ENCODE measurements around the gene POTEG. TPM values are rescaled to one million over a fixed set of nuclear protein-coding genes. Genes with fewer than 3 reads are reported as not detected.
"Not testable (repeated sequence)": the region's sequence is repeated elsewhere in the genome, so short reads cannot be mapped to it uniquely, and the experiment has no call there.

POTEG gene
- not detected for total RNA-seq
- long read RNA-seq, donor 1 = 0 reads
- long read RNA-seq, donor 2 = 0 reads

- H3K4me3 ChIP-seq; ATAC-seq; H3K9me3 ChIP-seq; H3K36me3 ChIP-seq (ENCODE audit: low read depth); H3K4me1 ChIP-seq (ENCODE audit: low read depth); intact Hi-C loops (cut with DNase I, micrococcal nuclease); DNase-seq: not testable (repeated sequence)
Observed at GRCh38 chr14:19434241-19434640, at the start of gene POTEG. Gene POTEG (minus strand): TSS chr14:19434341. CDS start chr14:19434289, 52 bp downstream.

- H3K9me3 ChIP-seq; ATAC-seq; intact Hi-C loops (cut with DNase I, micrococcal nuclease); H3K4me3 ChIP-seq; H3K36me3 ChIP-seq (ENCODE audit: low read depth); H3K4me1 ChIP-seq (ENCODE audit: low read depth): not testable (repeated sequence)
- peak in 1 of 3 donors; percentile 7 for DNase-seq
Observed at GRCh38 chr14:19482093-19482492, 48.0 kb upstream of the POTEG start.

GRCh38 chr14:19481421-19481820 lies 47.3 kb upstream of the POTEG start:
- ATAC-seq; H3K36me3 ChIP-seq (ENCODE audit: low read depth); intact Hi-C loops (cut with DNase I, micrococcal nuclease); H3K4me1 ChIP-seq (ENCODE audit: low read depth); H3K4me3 ChIP-seq; H3K9me3 ChIP-seq: not testable (repeated sequence)
- peak in 1 of 3 donors; percentile 3 for DNase-seq

- H3K36me3 ChIP-seq (ENCODE audit: low read depth); DNase-seq; intact Hi-C loops (cut with DNase I, micrococcal nuclease); H3K9me3 ChIP-seq; H3K4me1 ChIP-seq (ENCODE audit: low read depth); H3K4me3 ChIP-seq: not testable (repeated sequence)
- ATAC-seq = peak; percentile 27
Observed at GRCh38 chr14:19480491-19480890, 46.4 kb upstream of the POTEG start.

GRCh38 chr14:19445761-19446160 lies 11.6 kb upstream of the POTEG start:
- H3K36me3 ChIP-seq (ENCODE audit: low read depth); intact Hi-C loops (cut with DNase I, micrococcal nuclease); ATAC-seq; H3K4me1 ChIP-seq (ENCODE audit: low read depth); H3K9me3 ChIP-seq; DNase-seq; H3K4me3 ChIP-seq: not testable (repeated sequence)

- intact Hi-C loops (cut with DNase I, micrococcal nuclease); H3K4me1 ChIP-seq (ENCODE audit: low read depth); DNase-seq; ATAC-seq; H3K4me3 ChIP-seq; H3K36me3 ChIP-seq (ENCODE audit: low read depth); H3K9me3 ChIP-seq: not testable (repeated sequence)
Observed at GRCh38 chr14:19439826-19440225, 5.7 kb upstream of the POTEG start.

GRCh38 chr14:19439219-19439618 lies 5.1 kb upstream of the POTEG start:
- intact Hi-C loops (cut with DNase I, micrococcal nuclease); ATAC-seq; DNase-seq: not testable (repeated sequence)

GRCh38 chr14:19437126-19437443 lies 2.9 kb upstream of the POTEG start:
- peak; percentile 23 for ATAC-seq
- intact Hi-C loops (cut with DNase I, micrococcal nuclease); H3K36me3 ChIP-seq (ENCODE audit: low read depth); DNase-seq; H3K9me3 ChIP-seq; H3K4me3 ChIP-seq; H3K4me1 ChIP-seq (ENCODE audit: low read depth): not testable (repeated sequence)

More at GRCh38 chr14:19439219-19439618, 5.1 kb upstream of the POTEG start:
- H3K36me3 ChIP-seq (ENCODE audit: low read depth); H3K4me1 ChIP-seq (ENCODE audit: low read depth); H3K9me3 ChIP-seq; H3K4me3 ChIP-seq: not testable (repeated sequence)

GRCh38 chr14:19436311-19437125 lies 2.4 kb upstream of the POTEG start:
- ATAC-seq = peak; percentile 34
- H3K4me3 ChIP-seq; H3K4me1 ChIP-seq (ENCODE audit: low read depth); H3K9me3 ChIP-seq; H3K36me3 ChIP-seq (ENCODE audit: low read depth); intact Hi-C loops (cut with DNase I, micrococcal nuclease); DNase-seq: not testable (repeated sequence)

- H3K36me3 ChIP-seq (ENCODE audit: low read depth); intact Hi-C loops (cut with DNase I, micrococcal nuclease); H3K4me1 ChIP-seq (ENCODE audit: low read depth); H3K4me3 ChIP-seq; DNase-seq; H3K9me3 ChIP-seq: not testable (repeated sequence)
- peak; percentile 33 for ATAC-seq
Observed at GRCh38 chr14:19435852-19436251, 1.7 kb upstream of the POTEG start.

GRCh38 chr14:19434891-19435290 lies 750 bp upstream of the POTEG start:
- H3K9me3 ChIP-seq; H3K36me3 ChIP-seq (ENCODE audit: low read depth); H3K4me3 ChIP-seq; ATAC-seq; H3K4me1 ChIP-seq (ENCODE audit: low read depth); intact Hi-C loops (cut with DNase I, micrococcal nuclease): not testable (repeated sequence)
- peak in 1 of 3 donors; percentile 26 for DNase-seq

- not testable (repeated sequence) for H3K4me3 ChIP-seq
Observed at GRCh38 chr14:19433765-19434164, 376 bp downstream of the POTEG start.

GRCh38 chr14:19408519-19408918 lies 25.6 kb downstream of the POTEG start:
- H3K4me1 ChIP-seq (ENCODE audit: low read depth); H3K4me3 ChIP-seq; H3K36me3 ChIP-seq (ENCODE audit: low read depth); DNase-seq; ATAC-seq; intact Hi-C loops (cut with DNase I, micrococcal nuclease); H3K9me3 ChIP-seq: not testable (repeated sequence)

More at GRCh38 chr14:19433765-19434164, 376 bp downstream of the POTEG start:
- intact Hi-C loops (cut with DNase I, micrococcal nuclease); ATAC-seq; H3K36me3 ChIP-seq (ENCODE audit: low read depth); H3K4me1 ChIP-seq (ENCODE audit: low read depth); H3K9me3 ChIP-seq: not testable (repeated sequence)
- DNase-seq = peak in 1 of 3 donors; percentile 53

GRCh38 chr14:19402097-19402496 lies 32.0 kb downstream of the POTEG start:
- DNase-seq = peak in 1 of 3 donors; percentile 30
- H3K4me3 ChIP-seq; intact Hi-C loops (cut with DNase I, micrococcal nuclease); H3K4me1 ChIP-seq (ENCODE audit: low read depth); ATAC-seq; H3K9me3 ChIP-seq; H3K36me3 ChIP-seq (ENCODE audit: low read depth): not testable (repeated sequence)

- H3K36me3 ChIP-seq (ENCODE audit: low read depth); H3K4me1 ChIP-seq (ENCODE audit: low read depth); H3K4me3 ChIP-seq; H3K9me3 ChIP-seq; intact Hi-C loops (cut with DNase I, micrococcal nuclease): not testable (repeated sequence)
- ATAC-seq (peak; percentile 48), DNase-seq (peak in 2 of 3 donors; percentile 14 to 52)
Observed at GRCh38 chr14:19394727-19395126, 39.4 kb downstream of the POTEG start.

Measured in mucosa of descending colon (tissue), 3 donors.